MM.1S (cell line): ENCODE measurements around the gene PCNT.

Experiments
- DNase-seq: peaks from one replicate; pipeline ENCODE4 v3.0.0-alpha.2; 2015
- H2AFZ ChIP-seq: fragments of 300-600 bp; sonication (generic); 2 replicates; pipeline ENCODE4 v1.6.0; 2016; ENCODE audit warnings: antibody characterized with exemption, low read length
- H3F3A ChIP-seq: fragments of 300-600 bp; sonication (generic); 2 replicates; pipeline ENCODE4 v1.6.1; 2016; ENCODE audit warnings: mild to moderate bottlenecking, antibody characterized with exemption, low read length, moderate library complexity, mixed read lengths; ENCODE audit not compliant: insufficient read depth
- H3K27ac ChIP-seq: fragments of 300-600 bp; sonication (generic); 2 replicates; pipeline ENCODE4 v1.5.1; 2016; ENCODE audit warnings: mild to moderate bottlenecking, low read length
- H3K27me3 ChIP-seq: fragments of 300-600 bp; sonication (generic); replicated peaks from 2 replicates; pipeline ENCODE4 v1.6.0; 2016; ENCODE audit warnings: low read length; ENCODE audit not compliant: insufficient read depth
- H3K36me3 ChIP-seq: fragments of 300-600 bp; sonication (generic); replicated peaks from 2 replicates; pipeline ENCODE4 v1.6.1; 2016; ENCODE audit warnings: mild to moderate bottlenecking, low read length, mixed read lengths; ENCODE audit not compliant: insufficient read depth
- H3K4me1 ChIP-seq: fragments of 300-600 bp; sonication (generic); 2 replicates; pipeline ENCODE4 v1.6.1; 2016; ENCODE audit warnings: low read length, mixed read lengths
- H3K4me2 ChIP-seq: fragments of 300-600 bp; sonication (generic); 2 replicates; pipeline ENCODE4 v1.6.0; 2016; ENCODE audit warnings: low read depth, low read length
- H3K4me3 ChIP-seq: fragments of 300-600 bp; sonication (generic); 2 replicates; pipeline ENCODE4 v1.5.1; 2016; ENCODE audit warnings: low read length, mixed read lengths
- H3K79me2 ChIP-seq: fragments of 300-600 bp; sonication (generic); 2 replicates; pipeline ENCODE4 v1.6.1; 2016; ENCODE audit warnings: mixed run types, low read length, mixed read lengths
- H3K9ac ChIP-seq: fragments of 300-600 bp; sonication (generic); 2 replicates; pipeline ENCODE4 v1.6.1; 2016; ENCODE audit warnings: low read length, mixed read lengths
- H3K9me2 ChIP-seq: fragments of 300-600 bp; sonication (generic); replicated peaks from 2 replicates; pipeline ENCODE4 v1.6.1; 2016; ENCODE audit warnings: mild to moderate bottlenecking, low read length, mixed read lengths; ENCODE audit not compliant: insufficient read depth
- H3K9me3 ChIP-seq: fragments of 300-600 bp; sonication (generic); replicated peaks from 2 replicates; pipeline ENCODE4 v1.6.1; 2016; ENCODE audit warnings: mild to moderate bottlenecking, low read length, mixed read lengths; ENCODE audit not compliant: insufficient read depth
- H4K20me1 ChIP-seq: fragments of 300-600 bp; sonication (generic); 2 replicates; pipeline ENCODE4 v1.6.1; 2016; ENCODE audit warnings: mild to moderate bottlenecking, low read length, moderate library complexity, mixed read lengths; ENCODE audit not compliant: insufficient read depth
- CTCF ChIP-seq: fragments of 300-600 bp; sonication (generic); IDR thresholded peaks from 2 replicates; pipeline ENCODE4 v1.5.1; 2016; ENCODE audit warnings: antibody characterized with exemption, low read length, mixed read lengths
- EZH2 ChIP-seq: fragments of 300-600 bp; sonication (generic); optimal IDR thresholded peaks from 2 replicates; pipeline ENCODE3; 2017; ENCODE audit warnings: low read depth, mild to moderate bottlenecking, antibody characterized with exemption, low read length, mixed read lengths
- EZH2phosphoT487 ChIP-seq: fragments of 300-600 bp; sonication (generic); IDR thresholded peaks from 2 replicates; pipeline ENCODE4 v1.6.1; 2018; ENCODE audit warnings: antibody characterized with exemption, low read length

The PCNT gene

GRCh38 chr21:46416551-46416950 lies 92.6 kb downstream of the PCNT start:
- no peaks in the 10 kb centered on the region for H3K27me3 ChIP-seq
- no peaks in the 10 kb centered on the region for H3K79me2 ChIP-seq
- no peak overlapping the region for H3K4me3 ChIP-seq
- H4K20me1 ChIP-seq, result no peaks in the 10 kb centered on the region
- no peak overlapping the region for H3K4me2 ChIP-seq
- H3K4me1 ChIP-seq, result no peaks in the 10 kb centered on the region
- no peak overlapping the region for H3K27ac ChIP-seq
- no peaks in the 10 kb centered on the region for H3K9me3 ChIP-seq
- no peaks in the 10 kb centered on the region for H3F3A ChIP-seq
- no peak overlapping the region for H3K9ac ChIP-seq
- H2AFZ ChIP-seq, result no peak overlapping the region
- no peak for DNase-seq
- H3K9me2 ChIP-seq, result no peaks in the 10 kb centered on the region
- H3K36me3 ChIP-seq, result no peaks in the 10 kb centered on the region
- TF ChIP-seq CTCF (no peak), EZH2phosphoT487 (no peak), EZH2 (no peak)

GRCh38 chr21:46418265-46418946 lies 94.5 kb downstream of the PCNT start:
- Histone ChIP-seq H3K9me2 (no peaks in the 10 kb centered on the region), H3K27me3 (no peaks in the 10 kb centered on the region), H3K79me2 (no peaks in the 10 kb centered on the region), H2AFZ (no peak overlapping the region), H3K9me3 (no peaks in the 10 kb centered on the region), H3F3A (no peaks in the 10 kb centered on the region), H3K4me1 (no peaks in the 10 kb centered on the region), H3K27ac (no peak overlapping the region), H3K4me3 (no peak overlapping the region), H3K9ac (no peak overlapping the region), H3K36me3 (no peaks in the 10 kb centered on the region), H3K4me2 (no peak overlapping the region), H4K20me1 (no peaks in the 10 kb centered on the region)
- no peak for DNase-seq
- TF ChIP-seq CTCF, result no peak

GRCh38 chr21:46420241-46421190 lies 96.6 kb downstream of the PCNT start:
- Histone ChIP-seq H3K4me2 (no peak overlapping the region), H4K20me1 (no peaks in the 10 kb centered on the region), H3F3A (no peaks in the 10 kb centered on the region), H3K36me3 (no peaks in the 10 kb centered on the region), H3K79me2 (no peaks in the 10 kb centered on the region), H3K4me1 (no peaks in the 10 kb centered on the region), H3K9me3 (no peaks in the 10 kb centered on the region), H3K4me3 (no peak overlapping the region), H3K27ac (no peak overlapping the region), H3K9me2 (no peaks in the 10 kb centered on the region), H3K9ac (no peak overlapping the region), H2AFZ (no peak overlapping the region), H3K27me3 (no peaks in the 10 kb centered on the region)
- DNase-seq, result no peak
- TF ChIP-seq CTCF, result no peak
- no peak for TF ChIP-seq EZH2
- TF ChIP-seq EZH2phosphoT487, result no peak
